Pons (tissue), 1 donor: Measurements from ENCODE around the gene PRR33.

Experiments
- DNase-seq: peaks from one replicate; pipeline ENCODE4 v3.0.0-alpha.2; 2016; ENCODE audit warnings: low spot score

PRR33 gene

DNA sequence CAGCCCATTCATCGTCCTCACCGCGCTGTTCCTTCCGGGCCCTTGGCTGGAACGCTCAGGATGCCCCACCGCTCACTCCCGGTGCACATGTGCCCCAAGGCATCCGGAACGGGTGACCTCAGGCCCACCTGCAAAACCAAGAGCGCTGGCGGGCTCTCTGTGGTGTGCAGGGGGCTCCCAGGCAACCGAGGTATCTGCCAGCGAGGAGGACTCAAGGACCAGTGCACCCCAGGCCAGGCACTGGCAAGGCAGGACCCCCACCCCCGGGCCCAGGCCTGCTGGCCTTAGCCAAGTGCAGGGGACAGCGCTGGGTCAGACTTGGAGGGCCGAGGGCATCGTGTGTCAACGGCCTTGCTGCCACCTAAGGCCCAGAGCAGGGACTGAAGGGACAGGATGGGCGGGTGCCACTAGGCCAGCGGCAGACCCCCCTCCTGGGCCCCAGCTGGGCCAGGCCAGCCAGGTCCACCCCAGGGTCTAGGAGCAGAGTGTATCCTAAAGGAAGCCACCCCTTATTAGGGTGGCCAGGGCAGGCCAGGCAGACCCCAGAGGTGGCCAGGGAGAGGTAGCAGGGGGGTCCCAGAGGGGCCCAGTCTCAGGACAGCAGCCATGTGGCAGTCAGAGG, 36.3 kb upstream of the PRR33 start:
- DNase-seq, result no peak

GRCh38 chr11:1927026-1927847, 35.5 kb upstream of the PRR33 start:
- DNase-seq, result no peak

DNA sequence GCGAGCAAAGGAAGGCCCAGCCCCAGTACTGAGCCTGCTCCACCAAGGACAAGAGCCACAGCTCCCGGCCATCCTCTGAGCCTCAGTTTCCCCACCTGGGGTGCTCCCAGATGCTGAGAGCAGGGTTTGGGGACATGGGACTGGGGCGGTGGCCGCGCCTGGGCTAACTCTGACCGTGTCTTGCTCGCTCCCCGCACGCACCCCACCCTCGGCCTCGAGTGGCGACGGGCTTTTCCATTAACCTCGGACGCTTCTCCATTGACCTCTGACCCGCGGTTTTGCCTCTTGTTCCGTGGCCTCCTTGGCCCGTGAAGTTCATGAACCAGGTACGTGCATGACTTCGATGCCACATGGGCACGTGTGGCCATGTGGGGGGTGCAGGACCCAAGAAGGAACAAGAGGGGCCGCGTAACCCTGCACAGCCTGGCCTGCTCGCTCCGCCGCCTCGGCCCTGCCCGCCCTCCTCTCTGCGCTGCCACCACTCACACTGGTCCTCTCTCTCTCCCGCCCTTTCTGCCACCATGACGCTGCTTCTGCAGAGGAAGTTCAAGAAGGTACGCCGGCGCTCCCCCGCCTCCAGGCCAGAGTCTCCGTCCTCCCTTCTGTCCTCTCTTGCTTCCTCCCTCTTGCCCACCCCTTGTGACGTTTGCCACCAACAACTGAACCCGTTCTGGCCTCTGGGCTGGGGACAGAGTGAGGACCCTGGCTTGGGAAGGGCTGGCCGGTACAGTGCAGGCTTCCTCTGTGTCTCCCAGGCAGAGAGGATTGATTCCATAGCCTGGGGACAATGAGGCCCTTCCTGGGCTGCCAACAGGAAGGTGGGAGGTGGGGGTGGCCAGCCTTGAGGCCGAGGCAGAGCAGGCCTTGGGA, 34.7 kb upstream of the PRR33 start:
- DNase-seq, result no peak

DNA sequence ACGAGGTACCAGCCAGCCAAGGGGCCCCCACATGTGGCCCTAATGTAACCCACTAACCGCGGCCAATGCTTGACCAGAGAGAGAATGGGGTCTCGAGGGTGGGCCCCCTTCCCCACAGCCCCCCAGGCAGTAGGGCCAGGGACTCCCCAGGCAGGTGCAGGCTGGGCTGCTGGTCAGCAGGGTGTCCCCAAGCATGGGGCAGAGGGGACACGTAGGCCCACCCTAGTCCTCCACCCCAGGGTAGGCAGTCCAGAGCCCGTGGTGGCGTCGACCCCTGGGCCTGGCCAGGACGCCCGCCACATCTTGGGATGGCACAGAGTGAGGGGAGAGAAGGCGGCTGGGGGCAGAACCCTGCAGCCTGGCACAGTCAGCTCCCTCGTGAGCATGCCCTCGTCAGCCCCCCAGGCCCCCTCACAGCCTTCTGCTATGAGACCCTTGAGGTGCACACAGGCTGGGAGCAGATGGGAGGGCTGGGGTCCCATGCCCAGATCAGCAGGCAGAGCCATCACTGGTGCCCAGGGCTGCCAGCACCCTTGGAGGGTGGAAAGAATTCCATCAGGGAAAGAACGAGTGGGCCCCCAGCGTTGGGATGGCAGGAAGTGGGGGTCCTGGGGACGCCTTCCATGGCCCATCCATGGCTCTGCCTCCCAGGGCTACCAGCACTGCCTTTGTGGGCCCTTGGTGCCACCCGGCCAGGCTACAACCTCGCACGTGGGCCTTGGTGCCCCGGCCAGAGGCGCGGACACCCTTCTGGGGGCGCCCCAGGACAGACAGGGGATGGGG, 33.9 kb upstream of the PRR33 start:
- no peak for DNase-seq

DNA sequence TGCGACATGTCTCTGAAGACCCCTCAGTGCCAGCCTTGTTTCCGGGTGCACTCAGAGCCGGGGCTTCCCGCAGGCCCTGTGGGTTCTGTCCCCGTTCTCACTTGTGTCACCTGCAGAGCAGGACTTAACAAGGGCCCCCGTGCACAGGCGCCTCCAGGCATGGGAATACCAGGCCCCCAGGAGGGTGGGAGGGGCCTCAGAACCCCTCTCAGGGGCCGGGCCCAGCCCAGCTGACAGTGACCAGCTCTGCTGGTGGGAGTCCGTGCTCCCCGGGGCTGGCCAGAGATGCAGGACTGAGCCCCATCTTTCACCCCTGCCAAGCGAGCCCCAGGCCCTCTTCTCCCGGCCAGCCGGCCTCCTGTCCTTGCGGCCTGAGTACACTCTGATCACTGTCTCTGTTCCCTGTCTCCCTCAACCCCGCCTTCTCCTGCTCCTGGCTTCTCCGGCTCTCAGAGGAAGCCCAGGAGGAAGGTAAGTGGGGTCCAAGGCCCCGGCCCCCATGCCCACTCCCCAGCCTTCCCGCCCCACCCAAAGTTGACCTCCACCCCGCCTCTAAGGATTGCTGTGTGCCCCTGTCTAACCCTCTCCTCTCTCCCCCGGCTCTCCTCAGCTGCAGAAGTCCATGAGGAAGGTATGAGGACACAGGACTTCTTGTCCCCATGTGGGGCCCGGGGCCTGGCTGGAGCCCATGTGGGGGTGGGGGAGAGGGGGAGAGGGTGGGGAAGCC, 33.1 kb upstream of the PRR33 start:
- no peak for DNase-seq

- DNase-seq, result no peak
Observed at GRCh38 chr11:1924181-1924580, 32.5 kb upstream of the PRR33 start.

GRCh38 chr11:1923201-1923956, 31.7 kb upstream of the PRR33 start:
- DNase-seq, result no peak

GRCh38 chr11:1922481-1923081, 30.9 kb upstream of the PRR33 start:
- DNase-seq, result no peak

GRCh38 chr11:1921574-1922141, 30.0 kb upstream of the PRR33 start:
- no peak for DNase-seq

GRCh38 chr11:1920909-1921573, 29.3 kb upstream of the PRR33 start:
- no peak for DNase-seq

DNA sequence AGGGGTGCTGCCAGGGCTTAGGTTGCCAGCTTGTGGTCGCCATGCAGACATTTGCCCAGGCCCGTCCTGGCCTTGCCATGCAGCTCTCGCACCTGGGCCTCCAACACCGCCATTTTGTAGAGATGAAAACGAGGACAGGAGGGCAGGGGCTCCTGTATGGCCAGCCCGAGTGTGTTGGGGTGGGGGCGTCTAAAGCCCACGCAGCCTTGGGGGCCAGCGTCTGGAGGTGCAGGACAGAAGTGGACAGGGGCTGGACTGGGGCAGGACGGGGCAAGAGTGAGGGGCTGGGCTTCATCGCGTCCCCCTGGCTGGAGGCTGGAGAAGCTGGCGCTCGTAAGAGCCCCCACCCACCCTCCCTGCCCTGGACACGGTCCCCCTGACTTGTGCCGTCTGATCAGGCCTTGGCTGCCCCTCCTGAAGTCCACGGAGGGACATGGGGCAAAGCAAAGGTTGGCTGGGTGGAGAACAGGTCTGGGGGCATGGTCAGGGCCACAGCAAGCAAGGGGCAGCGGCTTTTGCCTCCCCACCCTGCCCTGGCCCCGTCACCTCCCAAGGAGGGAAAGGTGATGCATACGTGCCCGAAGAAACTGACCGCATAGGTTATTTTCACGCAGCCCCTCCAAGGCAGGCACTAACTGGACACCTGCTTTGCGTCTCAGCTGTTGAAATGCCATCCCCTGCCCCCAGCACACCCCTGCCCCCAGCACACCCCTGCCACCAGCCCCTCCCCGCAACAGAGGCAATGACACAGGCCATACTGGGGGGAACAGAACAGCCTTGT, 28.6 kb upstream of the PRR33 start:
- no peak for DNase-seq

DNA sequence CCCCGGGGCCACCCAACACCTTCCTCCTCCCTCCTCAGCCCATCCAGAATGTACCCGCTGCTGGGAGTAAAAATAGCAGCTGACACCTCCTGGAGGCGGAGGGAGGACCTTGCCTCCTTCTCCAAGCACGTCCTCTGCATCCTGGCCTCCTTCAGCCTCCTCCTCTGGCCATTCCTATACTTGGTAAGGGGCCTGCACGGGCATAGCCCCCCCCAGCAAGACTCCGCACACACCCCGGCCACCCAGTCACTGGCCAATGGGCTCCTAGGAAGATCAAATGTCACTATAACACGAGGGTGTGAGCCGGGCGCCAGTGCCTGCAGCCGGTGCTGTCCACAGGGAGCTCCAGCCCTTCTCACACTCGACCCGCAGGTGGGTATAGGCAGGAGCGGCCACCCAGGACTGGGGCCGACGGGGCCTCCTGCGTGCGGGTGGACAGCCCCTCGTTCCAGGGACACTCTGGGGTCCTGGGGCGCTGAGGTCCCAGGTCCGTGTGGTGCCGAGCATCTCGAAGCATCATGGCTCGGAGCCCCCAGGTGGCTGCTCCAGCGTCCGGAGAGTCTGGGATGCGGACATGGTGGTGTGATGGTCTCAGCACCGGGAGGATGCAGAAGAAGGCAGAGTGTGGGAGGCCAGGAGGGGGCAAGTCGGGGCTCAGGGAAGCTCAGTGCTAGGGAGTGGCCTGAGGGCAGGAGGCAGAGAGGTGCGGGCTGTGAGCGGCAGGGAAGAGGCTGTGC, 27.9 kb upstream of the PRR33 start, which contains the start of gene TNNT3:
TNNT3 (plus strand) TSS at position 313 of the 737 bp plus-strand sequence. CDS start 3,172 bp downstream, outside the sequence.
- no peak for DNase-seq

DNA sequence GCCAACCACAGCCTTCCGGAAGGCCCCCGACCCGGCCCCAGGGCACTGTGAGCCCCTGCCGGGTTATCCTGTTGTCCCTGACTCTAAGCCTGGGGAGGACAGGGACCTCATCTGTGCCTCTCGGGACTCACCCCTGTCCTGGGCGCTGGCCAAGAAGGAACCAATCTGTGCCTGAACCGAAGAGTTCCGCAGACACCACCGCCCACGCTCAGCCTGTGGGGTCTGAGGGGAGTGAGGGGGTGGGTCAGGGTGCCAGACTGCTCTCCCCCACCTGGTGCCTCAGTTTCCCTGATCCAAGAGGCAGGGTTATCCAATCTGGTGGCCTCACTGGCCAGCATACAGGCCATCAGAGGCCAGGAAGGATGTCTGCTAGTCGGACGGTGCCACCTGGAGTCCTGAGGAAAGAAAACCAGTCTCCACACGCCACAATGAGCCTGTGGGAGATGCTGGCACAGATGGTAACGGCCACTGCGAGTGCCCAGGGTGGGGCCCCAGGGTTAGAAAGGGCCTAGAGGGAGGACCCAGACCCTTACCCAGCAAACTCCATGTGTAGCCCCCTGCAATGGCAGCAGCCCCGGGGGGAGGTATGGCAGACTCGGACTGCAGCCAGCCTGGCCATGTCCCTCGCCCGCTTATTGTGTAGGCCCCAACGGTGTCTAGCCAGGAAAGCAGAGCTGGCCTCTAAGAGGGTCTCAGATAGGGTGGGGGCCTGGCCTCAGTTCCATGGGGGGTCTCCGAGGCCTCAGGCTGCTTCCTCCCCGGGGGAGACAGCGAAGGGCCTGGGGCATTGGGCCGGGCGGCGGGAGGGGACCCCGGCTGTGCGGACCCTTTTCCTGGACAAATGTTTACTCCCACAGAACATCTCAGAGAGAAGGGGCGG, 27.0 kb upstream of the PRR33 start:
- no peak for DNase-seq

DNA sequence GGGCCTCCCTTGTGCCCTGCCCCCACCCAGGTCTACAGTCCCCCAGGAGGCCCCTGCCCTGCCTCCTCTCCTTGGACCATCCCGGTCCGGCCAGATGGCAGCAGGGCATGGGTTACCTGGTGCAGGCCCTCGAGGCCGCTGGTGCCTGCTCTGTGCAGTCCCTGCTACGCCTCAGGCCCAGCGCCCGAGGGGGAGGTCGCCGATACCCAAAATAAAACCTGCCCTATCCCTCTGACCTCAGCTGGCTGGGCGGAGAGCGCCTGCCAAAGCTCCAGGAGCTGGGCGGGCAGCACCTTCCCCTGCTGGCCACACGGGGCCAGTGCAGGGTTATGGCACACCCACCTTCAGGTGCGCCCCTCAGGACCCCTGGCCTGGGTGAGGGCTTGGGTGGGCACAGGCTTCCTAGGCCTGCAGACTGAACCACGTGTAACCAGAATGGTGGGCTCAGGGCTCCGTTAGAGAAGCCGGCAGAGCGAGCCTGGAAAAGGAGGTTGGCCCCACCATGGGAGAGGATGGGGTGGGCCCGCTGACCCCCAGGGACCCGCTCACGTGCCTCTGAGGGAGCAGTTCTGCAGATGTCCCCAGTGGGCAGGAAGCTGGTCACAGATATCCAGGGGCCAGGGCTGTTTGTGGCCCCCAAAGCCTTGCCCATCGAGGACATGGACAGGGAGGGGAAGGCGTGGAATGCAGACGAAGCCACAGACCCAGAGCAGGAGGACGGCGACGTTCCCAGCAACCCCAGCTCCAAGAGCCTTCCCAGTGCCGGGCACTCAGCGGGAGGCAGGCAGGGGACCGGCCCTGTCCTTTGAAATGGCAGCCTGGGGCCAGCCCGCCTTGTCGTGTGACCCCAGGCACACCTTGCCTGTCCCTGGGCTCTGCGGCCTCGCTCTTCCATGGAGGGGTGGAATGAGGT, 26.1 kb upstream of the PRR33 start:
- no peak for DNase-seq

DNA sequence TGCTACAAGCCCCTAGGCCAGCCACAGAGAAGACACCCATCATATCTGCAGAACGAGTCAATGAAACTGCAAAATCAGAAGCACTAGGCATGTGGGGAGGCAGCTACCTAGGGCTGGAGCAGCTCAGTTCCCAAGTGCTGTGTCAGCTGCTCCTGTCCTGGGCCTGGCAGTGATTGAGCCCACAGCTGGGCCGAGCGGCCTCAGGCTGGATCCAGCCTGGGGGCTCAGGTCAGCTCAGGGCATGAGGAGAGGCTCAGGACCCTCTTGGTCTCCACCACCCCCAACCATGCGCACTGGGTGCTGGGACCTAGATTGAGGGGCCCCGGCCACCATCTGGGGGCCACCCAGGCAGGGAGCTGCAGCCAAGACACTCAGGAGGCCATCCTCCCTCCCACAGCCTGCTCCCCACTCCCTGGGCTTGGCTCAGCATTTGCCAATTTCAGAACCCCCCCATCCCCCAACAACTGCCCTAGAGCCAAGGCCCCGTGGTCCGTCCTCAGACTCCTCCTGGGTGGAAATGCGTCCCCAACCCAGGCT, 25.4 kb upstream of the PRR33 start:
- DNase-seq, result no peak
